DOHH2 (cell line): ENCODE results near the gene EPHA4.

ENCODE experiments used
- H3F3A ChIP-seq: fragments of 200-600 bp; sonication (generic), shearing (Covaris generic); 2 replicates; pipeline ENCODE4 v1.6.0; 2016; ENCODE audit warnings: antibody characterized with exemption, mild to moderate bottlenecking; ENCODE audit not compliant: control insufficient read depth, insufficient read depth
- H3K27ac ChIP-seq: fragments of 200-600 bp; sonication (generic); 2 replicates; pipeline ENCODE4 v1.5.1; 2014; ENCODE audit warnings: low read depth, mild to moderate bottlenecking, low read length, moderate library complexity
- H3K27me3 ChIP-seq: fragments of 200-600 bp; sonication (generic); 2 replicates; pipeline ENCODE4 v1.6.1; 2014; ENCODE audit warnings: mild to moderate bottlenecking, low read length, mixed read lengths; ENCODE audit not compliant: control insufficient read depth
- H3K36me3 ChIP-seq: fragments of 200-600 bp; sonication (generic); 2 replicates; pipeline ENCODE4 v1.6.1; 2014; ENCODE audit warnings: mild to moderate bottlenecking, low read length, moderate library complexity, mixed read lengths; ENCODE audit not compliant: control insufficient read depth
- H3K4me1 ChIP-seq: fragments of 200-600 bp; sonication (generic); 2 replicates; pipeline ENCODE4 v1.6.1; 2014; ENCODE audit warnings: mild to moderate bottlenecking, low read length, mixed read lengths; ENCODE audit not compliant: control insufficient read depth
- H3K4me2 ChIP-seq: fragments of 200-600 bp; sonication (generic); 2 replicates; pipeline ENCODE4 v1.6.0; 2014; ENCODE audit warnings: mild to moderate bottlenecking, low read length, moderate library complexity
- H3K4me3 ChIP-seq: fragments of 200-600 bp; sonication (generic); 2 replicates; pipeline ENCODE4 v1.5.1; 2014; ENCODE audit warnings: mild to moderate bottlenecking, low read length, mixed read lengths
- H3K79me2 ChIP-seq: fragments of 200-600 bp; sonication (generic); 2 replicates; pipeline ENCODE4 v1.6.1; 2014; ENCODE audit warnings: mild to moderate bottlenecking, low read length, mixed read lengths; ENCODE audit not compliant: control insufficient read depth
- H3K9me2 ChIP-seq: fragments of 200-600 bp; sonication (generic); replicated peaks from 2 replicates; pipeline ENCODE4 v1.6.1; 2014; ENCODE audit warnings: mild to moderate bottlenecking, low read length, mixed read lengths; ENCODE audit not compliant: control insufficient read depth
- H3K9me3 ChIP-seq: fragments of 200-600 bp; sonication (generic); 2 replicates; pipeline ENCODE4 v1.6.1; 2014; ENCODE audit warnings: antibody characterized with exemption, low read length, mixed read lengths; ENCODE audit not compliant: control insufficient read depth, insufficient read depth
- H4K20me1 ChIP-seq: fragments of 200-600 bp; sonication (generic); 2 replicates; pipeline ENCODE4 v1.6.0; 2014; ENCODE audit warnings: low read depth, mild to moderate bottlenecking, antibody characterized with exemption, low read length, moderate library complexity; ENCODE audit not compliant: control insufficient read depth, insufficient read depth
- CTCF ChIP-seq: fragments of 200-600 bp; sonication (generic); IDR thresholded peaks from one replicate; pipeline ENCODE4 v1.5.1; 2014; ENCODE audit warnings: antibody characterized with exemption, mild to moderate bottlenecking, low read depth, low read length; ENCODE audit not compliant: poor library complexity, severe bottlenecking
- EZH2phosphoT487 ChIP-seq: fragments of 200-600 bp; sonication (generic); IDR thresholded peaks from 2 replicates; pipeline ENCODE4 v1.6.1; 2017; ENCODE audit warnings: borderline replicate concordance, mild to moderate bottlenecking, antibody characterized with exemption, low read length, moderate library complexity, mixed read lengths

EPHA4 gene

GRCh38 chr2:221500501-221501209, 71.4 kb downstream of the EPHA4 start:
- Histone ChIP-seq H3K4me3 (no peak overlapping the region), H3K79me2 (no peaks in the 10 kb centered on the region), H3K27me3 (no peaks in the 10 kb centered on the region), H3K36me3 (no peaks in the 10 kb centered on the region), H4K20me1 (no peaks in the 10 kb centered on the region), H3K9me3 (no peaks in the 10 kb centered on the region), H3K27ac (no peak overlapping the region), H3K9me2 (no peaks in the 10 kb centered on the region), H3K4me1 (peaks cover 9% of the 10 kb centered on the region), H3F3A (no peaks in the 10 kb centered on the region), H3K4me2 (no peak overlapping the region)
- TF ChIP-seq CTCF (no peak), EZH2phosphoT487 (no peak)

- Histone ChIP-seq H3K36me3 (no peaks in the 10 kb centered on the region), H3K9me3 (no peaks in the 10 kb centered on the region), H3K79me2 (no peaks in the 10 kb centered on the region), H3K27me3 (no peaks in the 10 kb centered on the region), H3K4me1 (no peaks in the 10 kb centered on the region), H3K27ac (no peak overlapping the region), H3F3A (no peaks in the 10 kb centered on the region), H3K9me2 (no peaks in the 10 kb centered on the region), H3K4me3 (no peak overlapping the region), H3K4me2 (no peak overlapping the region), H4K20me1 (no peaks in the 10 kb centered on the region)
- TF ChIP-seq EZH2phosphoT487 = no peak
- no peak for TF ChIP-seq CTCF
Measured at GRCh38 chr2:221495731-221496130, 76.4 kb downstream of the EPHA4 start.

- Histone ChIP-seq H4K20me1 (no peaks in the 10 kb centered on the region), H3K79me2 (no peaks in the 10 kb centered on the region), H3F3A (no peaks in the 10 kb centered on the region), H3K4me1 (no peaks in the 10 kb centered on the region), H3K9me2 (no peaks in the 10 kb centered on the region), H3K27me3 (no peaks in the 10 kb centered on the region), H3K4me2 (no peak overlapping the region), H3K4me3 (no peak overlapping the region), H3K9me3 (no peaks in the 10 kb centered on the region), H3K36me3 (no peaks in the 10 kb centered on the region), H3K27ac (no peak overlapping the region)
- TF ChIP-seq EZH2phosphoT487 = no peak
Measured at GRCh38 chr2:221494556-221494955, 77.5 kb downstream of the EPHA4 start.

GRCh38 chr2:221493391-221493790, 78.7 kb downstream of the EPHA4 start:
- H3K79me2 ChIP-seq = no peaks in the 10 kb centered on the region
- no peaks in the 10 kb centered on the region for H4K20me1 ChIP-seq
- no peaks in the 10 kb centered on the region for H3F3A ChIP-seq
- H3K9me3 ChIP-seq = no peaks in the 10 kb centered on the region
- no peak for TF ChIP-seq EZH2phosphoT487
- TF ChIP-seq CTCF = no peak
- H3K4me3 ChIP-seq = no peak overlapping the region
- H3K9me2 ChIP-seq = no peaks in the 10 kb centered on the region
- H3K27ac ChIP-seq = no peak overlapping the region
- no peak overlapping the region for H3K4me2 ChIP-seq
- H3K27me3 ChIP-seq = peaks cover 2% of the 10 kb centered on the region; the same call in 1 of the 2 replicates
- no peaks in the 10 kb centered on the region for H3K36me3 ChIP-seq
- no peaks in the 10 kb centered on the region for H3K4me1 ChIP-seq
